Embryonic facial prominence (tissue), 1 donor: ENCODE results near the gene DBH.

Experiments used
- DNase-seq: peaks from one replicate; pipeline ENCODE4 v3.0.0-alpha.2; 2016; ENCODE audit errors: extremely low spot score

Gene DBH

GRCh38 chr9:133683586-133684120, 47.5 kb downstream of the DBH start:
- no peak for DNase-seq

GRCh38 chr9:133684121-133684935, 48.2 kb downstream of the DBH start:
- DNase-seq, result no peak

GRCh38 chr9:133684936-133685361, 48.8 kb downstream of the DBH start:
- DNase-seq, result no peak

- no peak for DNase-seq
Observed at GRCh38 chr9:133685653-133686609, 49.8 kb downstream of the DBH start.

GRCh38 chr9:133686642-133687575, 50.7 kb downstream of the DBH start:
- DNase-seq, result no peak

GRCh38 chr9:133687856-133688761, 51.9 kb downstream of the DBH start:
- DNase-seq, result no peak

- no peak for DNase-seq
Observed at GRCh38 chr9:133689151-133689763, 53.1 kb downstream of the DBH start.

- no peak for DNase-seq
Observed at GRCh38 chr9:133690081-133690561, 54.0 kb downstream of the DBH start.

- DNase-seq, result no peak
Observed at GRCh38 chr9:133691191-133691590, 55.0 kb downstream of the DBH start.

- DNase-seq, result no peak
Observed at GRCh38 chr9:133691626-133692363, 55.6 kb downstream of the DBH start.

GRCh38 chr9:133692364-133692985, 56.3 kb downstream of the DBH start:
- no peak for DNase-seq

- no peak for DNase-seq
Observed at GRCh38 chr9:133693116-133693515, 57.0 kb downstream of the DBH start.

GRCh38 chr9:133693703-133694529, 57.8 kb downstream of the DBH start:
- no peak for DNase-seq

- DNase-seq, result no peak
Observed at GRCh38 chr9:133694686-133695085, 58.5 kb downstream of the DBH start.

GRCh38 chr9:133696071-133696472, 59.9 kb downstream of the DBH start:
- no peak for DNase-seq

GRCh38 chr9:133699546-133699945, 63.4 kb downstream of the DBH start:
- no peak for DNase-seq

GRCh38 chr9:133700819-133701320, 64.7 kb downstream of the DBH start:
- DNase-seq, result no peak
